HFFc6 (cell line): ENCODE measurements around the gene ATP2A2. TPM values are rescaled to one million over a fixed set of nuclear protein-coding genes. Genes with fewer than 3 reads are reported as not detected.
"Not testable (repeated sequence)": the region's sequence is repeated elsewhere in the genome, so short reads cannot be mapped to it uniquely, and the experiment has no call there.

Experiments used
- DNase-seq: peaks from one replicate; pipeline ENCODE4 v3.0.0-alpha.2; 2018
- H3K27ac Mint-ChIP-seq: 2 replicates; pipeline ENCODE4 v1.8.0; 2020; ENCODE audit warnings: mild to moderate bottlenecking, mixed read lengths
- H3K27me3 Mint-ChIP-seq: 2 replicates; pipeline ENCODE4 v1.8.0; 2021; ENCODE audit warnings: mild to moderate bottlenecking, moderate library complexity, mixed read lengths; ENCODE audit not compliant: insufficient read depth
- H3K36me3 Mint-ChIP-seq: 2 replicates; pipeline ENCODE4 v1.8.0; 2021; ENCODE audit warnings: low read depth, mixed read lengths
- H3K4me1 Mint-ChIP-seq: 2 replicates; pipeline ENCODE4 v1.8.0; 2020; ENCODE audit warnings: low read depth, mixed read lengths
- H3K4me3 Mint-ChIP-seq: 2 replicates; pipeline ENCODE4 v1.8.0; 2020; ENCODE audit warnings: mild to moderate bottlenecking, moderate library complexity, mixed read lengths
- H3K9me3 Mint-ChIP-seq: 2 replicates; pipeline ENCODE4 v1.8.0; 2020; ENCODE audit warnings: mild to moderate bottlenecking, mixed read lengths
- total RNA-seq, 6 experiments: library from RNA; stranded (reverse); fragmentation: NEBNext Ultra II Directional; extraction: Animal tissue kit (Norgen Biotek cat#: 25700); gene quantifications; 2 replicates in 1 of 6; 3 replicates in 5 of 6; pipeline ENCODE4 v1.2.3, GENCODE V29; 2021
- TF ChIP-seq, protein P1 (sequence below): fragments of 200-600 bp; sonication (generic); IDR thresholded peaks from 2 replicates; pipeline ENCODE4 v1.5.0; 2021; ENCODE audit warnings: antibody characterized with exemption, mild to moderate bottlenecking

The ATP2A2 gene
- total RNA-seq, 6 experiments from 2014 or later, result 254 to 286 (median 267) TPM

DNA sequence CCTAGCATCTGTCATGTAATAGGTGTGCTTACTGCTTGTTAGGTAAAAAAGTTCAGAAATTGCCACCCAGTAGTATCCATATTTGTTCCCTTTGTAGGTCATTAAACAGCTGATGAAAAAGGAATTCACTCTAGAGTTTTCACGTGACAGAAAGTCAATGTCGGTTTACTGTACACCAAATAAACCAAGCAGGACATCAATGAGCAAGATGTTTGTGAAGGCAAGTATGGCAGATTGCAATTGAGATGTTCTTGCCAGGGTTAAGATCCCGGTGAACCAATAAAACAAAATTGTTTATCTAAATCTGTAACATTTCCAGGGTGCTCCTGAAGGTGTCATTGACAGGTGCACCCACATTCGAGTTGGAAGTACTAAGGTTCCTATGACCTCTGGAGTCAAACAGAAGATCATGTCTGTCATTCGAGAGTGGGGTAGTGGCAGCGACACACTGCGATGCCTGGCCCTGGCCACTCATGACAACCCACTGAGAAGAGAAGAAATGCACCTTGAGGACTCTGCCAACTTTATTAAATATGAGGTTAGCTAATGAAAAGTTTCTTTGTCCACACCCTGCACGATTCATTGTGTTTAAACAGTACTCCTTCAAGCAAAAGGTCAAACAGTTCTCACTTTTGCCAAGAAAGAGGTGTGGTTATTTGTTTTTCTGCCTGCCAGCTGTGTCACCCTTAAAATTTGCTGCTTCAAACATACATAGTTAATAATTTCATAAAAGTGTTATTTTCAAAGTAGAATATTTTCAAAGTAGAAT is 58.3 kb downstream of the ATP2A2 start:
- no peak overlapping the region for H3K4me3 Mint-ChIP-seq
- no peak for DNase-seq
- peaks cover 27% of the 10 kb centered on the region for H3K4me1 Mint-ChIP-seq
- TF ChIP-seq, protein P1, sequence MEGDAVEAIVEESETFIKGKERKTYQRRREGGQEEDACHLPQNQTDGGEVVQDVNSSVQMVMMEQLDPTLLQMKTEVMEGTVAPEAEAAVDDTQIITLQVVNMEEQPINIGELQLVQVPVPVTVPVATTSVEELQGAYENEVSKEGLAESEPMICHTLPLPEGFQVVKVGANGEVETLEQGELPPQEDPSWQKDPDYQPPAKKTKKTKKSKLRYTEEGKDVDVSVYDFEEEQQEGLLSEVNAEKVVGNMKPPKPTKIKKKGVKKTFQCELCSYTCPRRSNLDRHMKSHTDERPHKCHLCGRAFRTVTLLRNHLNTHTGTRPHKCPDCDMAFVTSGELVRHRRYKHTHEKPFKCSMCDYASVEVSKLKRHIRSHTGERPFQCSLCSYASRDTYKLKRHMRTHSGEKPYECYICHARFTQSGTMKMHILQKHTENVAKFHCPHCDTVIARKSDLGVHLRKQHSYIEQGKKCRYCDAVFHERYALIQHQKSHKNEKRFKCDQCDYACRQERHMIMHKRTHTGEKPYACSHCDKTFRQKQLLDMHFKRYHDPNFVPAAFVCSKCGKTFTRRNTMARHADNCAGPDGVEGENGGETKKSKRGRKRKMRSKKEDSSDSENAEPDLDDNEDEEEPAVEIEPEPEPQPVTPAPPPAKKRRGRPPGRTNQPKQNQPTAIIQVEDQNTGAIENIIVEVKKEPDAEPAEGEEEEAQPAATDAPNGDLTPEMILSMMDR, result no peak
- no peaks in the 10 kb centered on the region for H3K9me3 Mint-ChIP-seq
- H3K36me3 Mint-ChIP-seq, result peaks cover 86% of the 10 kb centered on the region
- peak overlapping the region; percentile 40; the same call in 1 of the 2 replicates for H3K27ac Mint-ChIP-seq
- H3K27me3 Mint-ChIP-seq, result peaks cover 14% of the 10 kb centered on the region

DNA sequence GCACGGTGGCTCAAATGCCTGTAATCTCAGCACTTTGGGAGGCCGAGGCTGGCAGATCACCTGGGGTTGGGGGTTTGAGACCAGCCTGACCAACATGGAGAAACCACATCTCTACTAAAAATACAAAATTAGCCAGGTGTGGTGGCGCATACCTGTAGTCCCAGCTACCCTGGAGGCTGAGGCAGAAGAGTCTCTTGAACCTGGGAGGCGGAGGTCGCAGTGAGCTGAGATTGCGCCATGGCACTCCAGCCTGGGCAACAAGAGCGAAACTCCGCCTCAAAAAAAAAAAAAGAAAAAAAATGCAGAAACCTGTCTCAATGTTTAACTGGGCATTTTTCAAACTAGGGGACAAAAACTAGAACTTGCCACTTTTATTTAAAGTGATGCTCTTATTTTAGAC is 59.2 kb downstream of the ATP2A2 start:
- Mint-ChIP-seq H3K36me3 (peaks cover 87% of the 10 kb centered on the region), H3K27ac (peak overlapping the region; percentile 64)
- not testable (repeated sequence) for H3K4me3 Mint-ChIP-seq

DNA sequence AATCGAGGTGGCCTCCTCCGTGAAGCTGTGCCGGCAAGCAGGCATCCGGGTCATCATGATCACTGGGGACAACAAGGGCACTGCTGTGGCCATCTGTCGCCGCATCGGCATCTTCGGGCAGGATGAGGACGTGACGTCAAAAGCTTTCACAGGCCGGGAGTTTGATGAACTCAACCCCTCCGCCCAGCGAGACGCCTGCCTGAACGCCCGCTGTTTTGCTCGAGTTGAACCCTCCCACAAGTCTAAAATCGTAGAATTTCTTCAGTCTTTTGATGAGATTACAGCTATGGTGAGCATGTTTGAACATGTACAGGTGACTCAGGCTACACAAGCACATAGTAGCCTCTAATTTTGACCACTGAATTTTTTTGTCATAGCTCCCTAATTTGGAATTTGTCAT is 59.7 kb downstream of the ATP2A2 start:
- DNase-seq, result no peak
- Mint-ChIP-seq H3K36me3 (peaks cover 84% of the 10 kb centered on the region), H3K4me1 (peaks cover 27% of the 10 kb centered on the region), H3K9me3 (no peaks in the 10 kb centered on the region), H3K27ac (peak overlapping the region; percentile 64), H3K4me3 (no peak overlapping the region), H3K27me3 (peaks cover 12% of the 10 kb centered on the region)
- TF ChIP-seq, protein P1, result no peak

More for the DNA sequence above, 59.2 kb downstream of the ATP2A2 start:
- not testable (repeated sequence) for H3K9me3 Mint-ChIP-seq, DNase-seq
- Mint-ChIP-seq H3K4me1 (peaks cover 27% of the 10 kb centered on the region), H3K27me3 (peaks cover 12% of the 10 kb centered on the region)

DNA sequence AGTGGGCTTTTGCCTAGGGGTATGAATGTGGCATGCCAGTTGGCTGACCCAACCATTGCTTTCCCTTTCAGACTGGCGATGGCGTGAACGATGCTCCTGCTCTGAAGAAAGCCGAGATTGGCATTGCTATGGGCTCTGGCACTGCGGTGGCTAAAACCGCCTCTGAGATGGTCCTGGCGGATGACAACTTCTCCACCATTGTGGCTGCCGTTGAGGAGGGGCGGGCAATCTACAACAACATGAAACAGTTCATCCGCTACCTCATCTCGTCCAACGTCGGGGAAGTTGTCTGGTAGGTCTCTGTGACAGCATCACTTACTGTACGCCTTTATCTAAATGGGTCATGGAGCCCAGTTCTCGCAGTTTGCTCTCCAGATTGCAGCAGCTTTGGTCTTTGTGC is 61.1 kb downstream of the ATP2A2 start:
- Mint-ChIP-seq H3K27ac (no peak overlapping the region), H3K27me3 (peaks cover 12% of the 10 kb centered on the region), H3K4me3 (no peak overlapping the region), H3K4me1 (peaks cover 27% of the 10 kb centered on the region), H3K36me3 (peaks cover 82% of the 10 kb centered on the region), H3K9me3 (no peaks in the 10 kb centered on the region)
- DNase-seq, result no peak
- TF ChIP-seq, protein P1, result no peak

DNA sequence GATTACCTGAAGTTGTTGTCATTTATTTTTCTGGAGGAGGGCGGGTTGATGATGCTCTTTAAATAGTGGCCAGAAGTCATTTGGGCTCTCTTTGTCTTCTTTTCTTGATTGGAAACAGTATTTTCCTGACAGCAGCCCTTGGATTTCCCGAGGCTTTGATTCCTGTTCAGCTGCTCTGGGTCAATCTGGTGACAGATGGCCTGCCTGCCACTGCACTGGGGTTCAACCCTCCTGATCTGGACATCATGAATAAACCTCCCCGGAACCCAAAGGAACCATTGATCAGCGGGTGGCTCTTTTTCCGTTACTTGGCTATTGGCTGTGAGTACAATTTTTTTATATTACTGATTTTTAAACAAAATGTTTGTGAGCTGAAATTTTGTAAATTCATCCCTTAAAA is 62.1 kb downstream of the ATP2A2 start:
- Mint-ChIP-seq H3K4me3 (no peak overlapping the region), H3K4me1 (peaks cover 27% of the 10 kb centered on the region), H3K36me3 (peaks cover 81% of the 10 kb centered on the region), H3K9me3 (no peaks in the 10 kb centered on the region), H3K27me3 (peaks cover 11% of the 10 kb centered on the region), H3K27ac (no peak overlapping the region)
- no peak for DNase-seq
- TF ChIP-seq, protein P1, result no peak

DNA sequence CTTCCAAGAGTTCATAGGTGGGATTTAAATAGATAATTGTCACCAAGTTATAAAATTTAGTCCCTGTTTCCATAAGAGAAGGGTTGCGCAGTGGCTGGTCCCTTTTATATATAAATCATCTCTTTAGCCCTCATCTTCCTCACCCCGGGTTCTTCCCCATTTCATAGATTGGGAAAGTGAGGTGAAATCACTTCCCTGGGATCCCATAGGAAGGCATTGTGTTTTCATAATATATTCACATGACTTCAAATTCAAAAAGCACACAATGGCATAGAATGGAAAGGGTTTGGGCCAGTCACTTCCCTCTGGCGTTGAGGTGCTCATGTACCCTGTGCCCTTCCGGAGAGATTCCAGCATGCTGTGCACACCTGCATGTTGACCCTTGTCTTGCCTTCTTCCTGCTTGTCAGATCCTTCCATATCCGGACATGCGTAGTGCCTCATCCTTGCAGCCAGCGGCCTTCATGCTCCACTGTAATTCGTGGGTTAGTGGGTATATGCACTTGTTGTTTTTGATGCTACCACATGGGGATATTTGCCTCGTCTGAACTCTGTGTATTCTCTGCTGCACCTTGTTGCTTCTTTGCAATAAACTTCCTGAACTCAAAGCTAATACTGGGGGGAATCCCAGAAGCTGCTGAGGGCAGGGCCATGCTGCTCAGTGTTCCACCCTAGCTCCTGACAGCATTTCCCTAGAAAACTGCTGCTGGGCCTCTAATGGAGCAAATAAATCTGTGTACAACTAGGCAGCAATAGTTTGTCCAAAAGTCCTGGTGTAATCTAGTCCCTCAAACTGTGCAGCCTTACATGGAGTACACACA is 62.9 kb downstream of the ATP2A2 start:
- Mint-ChIP-seq H3K27me3 (peaks cover 9% of the 10 kb centered on the region), H3K27ac (no peak overlapping the region), H3K4me1 (peaks cover 22% of the 10 kb centered on the region), H3K4me3 (no peak overlapping the region), H3K36me3 (peaks cover 73% of the 10 kb centered on the region), H3K9me3 (no peaks in the 10 kb centered on the region)
- no peak for DNase-seq
- TF ChIP-seq, protein P1, result no peak
